ENCODE results near the gene ZC2HC1C. TPM values are rescaled to one million over a fixed set of nuclear protein-coding genes. Genes with fewer than 3 reads are reported as not detected.

Gene ZC2HC1C, protein sequence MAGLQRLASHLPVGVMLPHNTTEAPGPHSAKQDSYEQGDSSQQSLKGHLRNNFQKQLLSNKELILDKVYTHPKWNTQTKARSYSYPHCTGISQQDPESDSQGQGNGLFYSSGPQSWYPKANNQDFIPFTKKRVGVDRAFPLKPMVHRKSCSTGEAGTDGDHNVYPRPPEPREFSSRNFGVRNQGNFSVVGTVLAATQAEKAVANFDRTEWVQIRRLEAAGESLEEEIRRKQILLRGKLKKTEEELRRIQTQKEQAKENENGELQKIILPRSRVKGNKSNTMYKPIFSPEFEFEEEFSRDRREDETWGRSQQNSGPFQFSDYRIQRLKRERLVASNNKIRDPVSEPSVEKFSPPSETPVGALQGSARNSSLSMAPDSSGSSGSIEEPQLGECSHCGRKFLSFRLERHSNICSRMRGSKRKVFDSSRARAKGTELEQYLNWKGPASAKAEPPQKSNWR
- total RNA-seq, result 10.5 TPM
- long read RNA-seq, full-length matches to known transcripts, result 10 of 18 reads
- long read RNA-seq, partial matches to known transcripts, result 4 of 18 reads
- long read RNA-seq, other reads (novel, unspliced or antisense), result 4 of 18 reads

- Histone ChIP-seq H3K27me3 (ENCODE audit: low read depth) (no peaks in the 10 kb centered on the region), H3K36me3 (no peaks in the 10 kb centered on the region), H3K27ac (replicated peaks) (peak within 1 kb of the TSS; percentile 96), H3K4me3 (peak within 1 kb of the TSS; percentile 70), H3K9me3 (replicated peaks) (no peaks in the 10 kb centered on the region), H3K4me1 (peaks cover 82% of the 10 kb centered on the region)
- peak; percentile 15 for TF ChIP-seq CTCF (IDR thresholded peaks at IDR 0.05; ENCODE audit: borderline replicate concordance)
- DNase-seq, result peak; percentile 97
- intact Hi-C loops (cut with micrococcal nuclease), result loop anchor here (10.0 kb wide), 1 partner anchor 124 kb away; no protein-coding TSS in a partner anchor
These were observed at the start of gene ZC2HC1C for GRCh38 chr14:75069121-75069810. TSS of gene ZC2HC1C (plus strand) at chr14:75069641. CDS start at chr14:75070574, 933 bp downstream.

- intact Hi-C loops (cut with micrococcal nuclease), result no loop called here
- Histone ChIP-seq H3K36me3 (peaks cover 64% of the 10 kb centered on the region), H3K27me3 (ENCODE audit: low read depth) (no peaks in the 10 kb centered on the region), H3K4me3 (no peak overlapping the region), H3K4me1 (peaks cover 14% of the 10 kb centered on the region), H3K27ac (replicated peaks) (peak overlapping the region; percentile 39), H3K9me3 (replicated peaks) (no peaks in the 10 kb centered on the region)
- peak; percentile 67 for DNase-seq
- TF ChIP-seq CTCF (IDR thresholded peaks at IDR 0.05; ENCODE audit: borderline replicate concordance), result peak; percentile 60
These were observed 46.8 kb upstream of the ZC2HC1C start for GRCh38 chr14:75022655-75023054.

DNA sequence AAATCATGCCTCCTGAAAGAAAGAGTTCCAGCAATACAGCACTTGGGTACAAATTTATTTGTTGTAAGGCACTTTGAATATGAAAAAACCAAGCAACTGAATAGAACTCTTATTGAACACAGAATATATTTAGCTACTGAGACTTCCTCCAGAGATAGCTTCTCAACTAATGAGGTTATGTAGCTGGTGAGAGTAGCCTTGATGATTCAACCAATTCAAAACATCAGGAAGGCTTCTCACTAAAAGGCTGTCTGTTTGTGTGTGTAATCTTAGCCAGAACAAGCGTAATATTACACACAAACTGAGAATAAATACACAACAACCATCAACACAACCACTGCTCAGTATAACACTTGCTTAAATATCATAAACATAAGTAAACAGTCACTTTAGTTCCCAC, 46.3 kb upstream of the ZC2HC1C start:
- Histone ChIP-seq H3K4me3 (no peak overlapping the region), H3K4me1 (peaks cover 14% of the 10 kb centered on the region), H3K27me3 (ENCODE audit: low read depth) (no peaks in the 10 kb centered on the region), H3K27ac (replicated peaks) (peak overlapping the region; percentile 39), H3K9me3 (replicated peaks) (no peaks in the 10 kb centered on the region), H3K36me3 (peaks cover 60% of the 10 kb centered on the region)
- intact Hi-C loops (cut with micrococcal nuclease), result no loop called here
- no peak for TF ChIP-seq CTCF (IDR thresholded peaks at IDR 0.05; ENCODE audit: borderline replicate concordance)
- DNase-seq, result no peak

DNA sequence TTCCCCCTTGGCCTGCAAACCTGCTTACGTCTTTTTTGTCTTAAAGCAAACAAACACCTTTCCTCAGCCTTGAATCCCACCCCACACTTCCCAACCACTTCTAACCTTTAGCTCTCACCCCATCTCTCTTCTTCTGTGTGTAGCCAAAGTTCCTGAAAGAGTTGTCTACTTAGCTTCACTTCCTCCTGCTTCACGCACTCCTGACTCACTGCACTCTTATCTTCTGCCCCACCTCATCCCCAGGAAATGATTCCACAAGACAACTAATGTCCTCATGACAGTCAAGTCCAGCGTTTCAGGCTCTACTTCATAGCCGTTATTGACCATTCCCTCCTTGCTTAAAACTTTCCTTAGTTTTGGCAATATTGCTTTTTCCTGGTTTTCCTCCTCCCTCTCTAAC, 44.4 kb upstream of the ZC2HC1C start:
- no peak overlapping the region for H3K27ac ChIP-seq (replicated peaks)
- peaks cover 14% of the 10 kb centered on the region for H3K4me1 ChIP-seq
- H3K9me3 ChIP-seq (replicated peaks), result no peaks in the 10 kb centered on the region
- H3K27me3 ChIP-seq (ENCODE audit: low read depth), result no peaks in the 10 kb centered on the region
- peaks cover 60% of the 10 kb centered on the region for H3K36me3 ChIP-seq
- intact Hi-C loops (cut with micrococcal nuclease), result no loop called here
- H3K4me3 ChIP-seq, result no peak overlapping the region
- DNase-seq, result no peak
- no peak for TF ChIP-seq CTCF (IDR thresholded peaks at IDR 0.05; ENCODE audit: borderline replicate concordance)

GRCh38 chr14:75025876-75026275, 43.6 kb upstream of the ZC2HC1C start:
- intact Hi-C loops (cut with micrococcal nuclease), result no loop called here
- H3K27me3 ChIP-seq (ENCODE audit: low read depth), result no peaks in the 10 kb centered on the region
- no peak overlapping the region for H3K27ac ChIP-seq (replicated peaks)
- peaks cover 60% of the 10 kb centered on the region for H3K36me3 ChIP-seq
- no peaks in the 10 kb centered on the region for H3K9me3 ChIP-seq (replicated peaks)
- peaks cover 14% of the 10 kb centered on the region for H3K4me1 ChIP-seq
- H3K4me3 ChIP-seq, result no peak overlapping the region
- no peak for TF ChIP-seq CTCF (IDR thresholded peaks at IDR 0.05; ENCODE audit: borderline replicate concordance)
- no peak for DNase-seq

Measured in left ventricle myocardium inferior (tissue), 1 donor.